Ovary (tissue), 9 donors: ENCODE results near the gene FOXO1. TPM values are rescaled to one million over a fixed set of nuclear protein-coding genes. Genes with fewer than 3 reads are reported as not detected.
A peak's percentile ranks its signal among the peaks of the same experiment; 100 is the strongest.

Experiments used
- DNase-seq, 5 donors: peaks; one replicate each; pipeline ENCODE4 v3.0.0-alpha.2; 2019 to 2020
- H3K27ac ChIP-seq, 2 donors: fragments of 200-600 bp; one replicate each; pipeline versions ENCODE4 v1.5.1 to v1.8.0; 2019 to 2022
- H3K27me3 ChIP-seq: fragments of 200-600 bp; one replicate; pipeline ENCODE4 v1.8.0; 2022
- H3K36me3 ChIP-seq: fragments of 200-600 bp; sonication (generic); one replicate; pipeline ENCODE4 v1.5.1; 2019
- H3K4me1 ChIP-seq: one replicate; pipeline ENCODE4 v1.8.1; 2013; ENCODE audit warnings: mild to moderate bottlenecking, moderate library complexity; ENCODE audit not compliant: insufficient read depth
- H3K4me3 ChIP-seq: fragments of 200-600 bp; sonication (generic); one replicate; pipeline ENCODE4 v1.5.1; 2017
- H3K9me3 ChIP-seq, 2 donors: fragments of 200-600 bp in 1 of 2; sonication (generic) in 1 of 2; one replicate each; pipeline versions ENCODE4 v1.5.1 to v1.8.1; 2013 to 2019; ENCODE audit warnings: mild to moderate bottlenecking in 1 of 2, moderate library complexity in 1 of 2
- EP300 ChIP-seq: sonication (generic); formaldehyde crosslinking; IDR thresholded peaks from one replicate; pipeline ENCODE4 v1.6.1; 2017; ENCODE audit warnings: antibody characterized with exemption
- POLR2A ChIP-seq: fragments of 450-650 bp; IDR thresholded peaks from one replicate; pipeline ENCODE4 v1.6.1; 2017; ENCODE audit warnings: antibody characterized with exemption, mild to moderate bottlenecking, moderate library complexity
- WGBS, 3 donors: extraction: QIAGEN DNeasy Blood & Tissue Kit in 1 of 3; methylation state at CpG; one replicate each; pipeline versions ENCODE4 v1.1.5 to v1.1.7; 2013 to 2017; 5-methylcytosine and 5-hydroxymethylcytosine counted together
- intact Hi-C, 4 donors: fragments of 100-400 bp; cut with DNase I; formaldehyde crosslinking; loops; one replicate each; pipeline versions ENCODE4 v1.11.0 to v1.15.1; 2022 to 2023
- polyA plus RNA-seq, 2 donors: library from polyadenylated mRNA; stranded (reverse); fragments of 200-250 nt in 1 of 2; fragments of 350-450 nt in 1 of 2; fragmentation: Illumina TruSeq in 1 of 2; extraction: RNeasy Lipid Tissue Mini Kit (QIAGEN cat#74804) in 1 of 2; gene quantifications; one replicate each; pipeline ENCODE4 v1.2.3, GENCODE V29; 2013 to 2014
- total RNA-seq, 7 donors: library from RNA; depleted of rRNA in 2 of 7; stranded (reverse); fragments of >200 nt in 2 of 7; fragmentation: NEBNext Ultra II Directional in 3 of 7; extraction: Animal tissue kit (Norgen Biotek cat#: 25700) in 3 of 7; gene quantifications; one replicate each; pipeline versions ENCODE4 v1.1.0 to v1.2.4, GENCODE V29; 2016 to 2023
- TF ChIP-seq, protein P1 (sequence below), 3 donors: fragments of 450-650 bp in 2 of 3; fragments of 200-600 bp in 1 of 3; IDR thresholded peaks; one replicate each; pipeline versions ENCODE4 v1.5.1 to v1.8.0; 2016 to 2022; ENCODE audit warnings: antibody characterized with exemption in 3 of 3, mild to moderate bottlenecking in 1 of 3
- donor health status: DM: no; HTN: no; CAD: no; lungs with moderate emphysema.
- donor health status: DM: no; HTN: no; CAD: no.
- donor health status: Bipolar disorder and iron deficiency.
- donor health status: DM: yes; HTN: yes; CAD: no.
- donor health status: DM: no; HTN: no; CAD: no.
- donor health status: DM: yes; HTN: yes; CAD: no.

The FOXO1 gene
- total and polyA plus RNA-seq, 9 donors, result 51.5 to 157 (median 107) TPM

DNA sequence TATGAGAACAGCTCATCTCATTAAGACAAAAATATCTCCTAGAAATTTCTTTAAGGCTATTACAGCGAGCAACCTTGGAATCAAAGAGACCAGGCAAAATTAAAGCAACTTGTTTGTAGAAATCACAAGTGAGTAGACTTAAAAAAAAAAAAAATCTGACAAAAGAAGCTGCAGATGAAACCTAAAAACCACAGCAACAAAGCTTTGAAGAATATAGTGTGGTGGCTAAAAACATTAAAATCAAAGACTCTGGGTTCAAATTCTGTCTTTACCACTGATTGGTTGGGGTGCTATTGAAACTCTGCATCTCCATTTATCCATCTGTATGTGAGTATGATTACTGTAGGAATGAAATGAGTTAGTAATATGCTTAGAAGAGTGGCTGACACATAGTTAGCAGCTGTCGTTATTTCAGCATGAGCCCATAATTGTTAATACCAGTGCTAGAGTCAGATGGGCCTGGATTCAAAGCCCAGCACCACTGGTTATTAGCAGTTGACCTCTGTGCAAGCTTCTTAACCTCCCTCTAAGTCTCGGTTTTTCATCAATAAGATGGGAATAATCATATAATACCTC is 157.6 kb downstream of the FOXO1 start:
- Histone ChIP-seq H3K36me3 (no peaks in the 10 kb centered on the region), H3K27me3 (no peaks in the 10 kb centered on the region), H3K9me3 (no peaks in the 10 kb centered on the region), H3K27ac (peak overlapping the region in 1 of 2 donors; percentile 41), H3K4me1 (no peaks in the 10 kb centered on the region), H3K4me3 (no peak overlapping the region)
- intact Hi-C loops, result no loop called here
- DNase-seq, result no peak
- 57 to 64% (median 60%) methylated on average over 3 of the region's 3 CpGs for WGBS, 3 donors
- TF ChIP-seq EP300 (no peak), POLR2A (no peak)

DNA sequence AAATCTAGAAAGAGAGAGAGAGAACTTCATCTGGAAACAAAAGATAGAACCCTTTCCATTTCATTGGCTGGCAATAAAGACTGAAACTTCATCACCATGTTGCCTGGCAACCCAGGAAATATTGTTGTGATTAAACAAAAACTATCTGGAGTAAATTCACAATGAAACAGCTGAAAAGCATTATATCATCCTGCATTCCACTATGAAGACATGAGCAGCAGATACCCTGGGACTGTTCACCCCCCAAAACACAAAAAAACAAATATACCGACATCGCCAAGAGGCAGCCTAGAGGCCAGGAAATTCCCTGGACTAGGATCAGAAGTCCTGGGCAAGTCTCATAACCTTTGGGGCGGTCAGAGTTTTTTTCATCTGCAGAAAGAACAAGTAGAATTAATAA is 158.3 kb downstream of the FOXO1 start:
- Histone ChIP-seq H3K36me3 (no peaks in the 10 kb centered on the region), H3K4me1 (no peaks in the 10 kb centered on the region), H3K27ac (peak overlapping the region in 1 of 2 donors; percentile 41), H3K27me3 (no peaks in the 10 kb centered on the region), H3K4me3 (no peak overlapping the region), H3K9me3 (no peaks in the 10 kb centered on the region)
- intact Hi-C loops, result no loop called here
- WGBS, 3 donors, result 7 to 9% (median 8%) methylated on average over 3 of the region's 3 CpGs
- TF ChIP-seq, protein P1, sequence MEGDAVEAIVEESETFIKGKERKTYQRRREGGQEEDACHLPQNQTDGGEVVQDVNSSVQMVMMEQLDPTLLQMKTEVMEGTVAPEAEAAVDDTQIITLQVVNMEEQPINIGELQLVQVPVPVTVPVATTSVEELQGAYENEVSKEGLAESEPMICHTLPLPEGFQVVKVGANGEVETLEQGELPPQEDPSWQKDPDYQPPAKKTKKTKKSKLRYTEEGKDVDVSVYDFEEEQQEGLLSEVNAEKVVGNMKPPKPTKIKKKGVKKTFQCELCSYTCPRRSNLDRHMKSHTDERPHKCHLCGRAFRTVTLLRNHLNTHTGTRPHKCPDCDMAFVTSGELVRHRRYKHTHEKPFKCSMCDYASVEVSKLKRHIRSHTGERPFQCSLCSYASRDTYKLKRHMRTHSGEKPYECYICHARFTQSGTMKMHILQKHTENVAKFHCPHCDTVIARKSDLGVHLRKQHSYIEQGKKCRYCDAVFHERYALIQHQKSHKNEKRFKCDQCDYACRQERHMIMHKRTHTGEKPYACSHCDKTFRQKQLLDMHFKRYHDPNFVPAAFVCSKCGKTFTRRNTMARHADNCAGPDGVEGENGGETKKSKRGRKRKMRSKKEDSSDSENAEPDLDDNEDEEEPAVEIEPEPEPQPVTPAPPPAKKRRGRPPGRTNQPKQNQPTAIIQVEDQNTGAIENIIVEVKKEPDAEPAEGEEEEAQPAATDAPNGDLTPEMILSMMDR (IDR thresholded peaks at IDR 0.05), result no peak
- TF ChIP-seq EP300, result no peak
- no peak for TF ChIP-seq POLR2A
- peak in 1 of 5 donors; percentile 53 for DNase-seq

DNA sequence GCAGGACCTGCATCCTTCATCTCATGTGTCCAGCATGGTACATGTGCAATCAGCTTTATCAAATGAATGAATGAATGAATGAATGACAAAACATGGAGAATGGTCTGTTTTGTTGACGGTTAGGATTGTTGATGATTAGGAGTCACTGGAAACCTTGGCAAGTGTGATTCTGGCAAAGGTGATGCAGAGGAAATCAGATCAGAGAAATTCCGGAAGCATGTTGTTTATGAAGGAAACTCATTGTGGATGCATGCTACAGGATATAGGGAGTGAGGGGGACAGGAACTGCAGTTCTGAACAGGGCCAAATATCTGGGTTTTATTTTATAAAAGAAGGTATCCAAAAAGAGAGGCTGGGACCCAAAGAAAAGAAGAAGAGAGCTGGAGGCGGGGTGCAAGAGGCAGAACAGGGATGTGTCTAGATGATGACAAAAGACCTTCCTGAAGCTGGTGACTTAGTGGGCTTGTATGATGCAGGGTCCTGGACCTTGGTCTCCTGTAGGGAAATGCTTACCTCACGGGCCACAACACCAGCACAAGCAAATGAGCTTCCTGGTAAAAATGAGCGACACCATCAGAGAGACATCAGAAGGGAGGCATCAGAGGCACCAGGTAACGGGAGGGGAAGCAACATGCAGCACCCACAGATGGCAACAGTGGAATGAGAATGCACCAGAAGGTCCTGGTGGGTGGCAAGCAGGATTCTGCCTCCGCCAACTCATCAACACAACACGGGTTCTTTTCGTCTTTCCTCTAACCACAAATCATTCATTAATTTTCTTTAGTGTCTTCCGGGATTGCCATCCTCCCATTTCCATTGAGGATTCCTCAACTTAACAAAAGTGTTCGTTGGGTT is 159.6 kb downstream of the FOXO1 start:
- H3K4me1 ChIP-seq, result no peaks in the 10 kb centered on the region
- H3K4me3 ChIP-seq, result no peak overlapping the region
- DNase-seq, result no peak
- H3K27ac ChIP-seq, result no peak overlapping the region
- whole genome bisulfite sequencing, 3 donors, result 82 to 91% (median 90%) methylated on average over 11 of the region's 11 CpGs
- TF ChIP-seq EP300, result no peak
- TF ChIP-seq, protein P1 (IDR thresholded peaks at IDR 0.05), result no peak
- TF ChIP-seq POLR2A, result no peak
- no peaks in the 10 kb centered on the region for H3K27me3 ChIP-seq
- intact Hi-C loops, result no loop called here
- no peaks in the 10 kb centered on the region for H3K9me3 ChIP-seq
- no peaks in the 10 kb centered on the region for H3K36me3 ChIP-seq

Other genes starting within 250 kb of the FOXO1 start
- gene MRPS31, start 104.5 kb upstream of the FOXO1 start, total RNA-seq, result 10 to 100 TPM; 17.2 to 27.1 (median 19.1) TPM
- gene MRPS31, start 104.5 kb upstream of the FOXO1 start, polyA plus RNA-seq, result 10 to 100 TPM; 21.1 to 25.4 TPM
- 1 to 10 TPM; 2.3 to 8.4 (median 4.6) TPM for gene SLC25A15, start 123.0 kb upstream of the FOXO1 start, total RNA-seq
- 10 to 100 TPM in 1 of 2 donors, 1 to 10 TPM in 1; 1.7 to 15.4 TPM for gene SLC25A15, start 123.0 kb upstream of the FOXO1 start, polyA plus RNA-seq